Measurements from ENCODE around the gene MACROH2A1. TPM values are rescaled to one million over a fixed set of nuclear protein-coding genes. Genes with fewer than 3 reads are reported as not detected.

Gene MACROH2A1
- total and polyA plus RNA-seq, 2 donors (not counting 1 experiment from before 2014, with no cell fraction given), result 95.6 to 191 TPM

DNA sequence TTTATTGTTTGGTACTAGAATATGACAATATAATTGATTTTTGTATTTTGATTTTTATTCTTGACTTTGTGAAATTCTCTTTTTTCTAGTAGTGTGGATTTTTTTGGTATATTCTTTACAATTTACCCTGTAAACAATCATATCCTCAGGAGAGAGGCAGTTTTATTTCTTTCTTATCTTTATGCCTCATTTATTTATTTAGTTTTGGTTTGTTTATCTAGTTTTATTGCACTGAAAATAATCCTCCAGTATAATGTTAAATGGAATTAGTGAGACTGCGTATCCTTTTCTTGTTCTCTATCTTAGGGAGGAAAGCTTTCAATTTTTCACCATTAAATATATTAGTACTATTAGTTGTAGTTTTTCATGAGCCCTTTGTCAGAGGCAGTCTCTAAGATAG lies 109.4 kb downstream of the MACROH2A1 start:
- Histone ChIP-seq H3K4me3 (replicated peaks in 1 of 4; ENCODE audit: control extremely low read depth in 1 of 4, insufficient read depth in 1 of 4, low read depth in 3 of 4, low read length in 4 of 4) (no peak overlapping the region), H3K27ac (ENCODE audit: insufficient read depth, low read length) (no peak overlapping the region), H4K20me1 (ENCODE audit: control insufficient read depth, extremely low read depth, insufficient read depth, low read length) (no peaks in the 10 kb centered on the region), H3K9ac (ENCODE audit: insufficient read depth, low read length) (no peak overlapping the region), H3K4me1 (ENCODE audit: control insufficient read depth, extremely low read depth, insufficient read depth, low read length) (no peaks in the 10 kb centered on the region), H3K79me2 (ENCODE audit: control insufficient read depth, insufficient read depth, low read length) (no peaks in the 10 kb centered on the region), H3K4me2 (ENCODE audit: extremely low read depth, insufficient read depth, low read length) (no peak overlapping the region), H3K36me3 (ENCODE audit: control insufficient read depth, insufficient read depth, low read length) (no peaks in the 10 kb centered on the region), H3K27me3 (ENCODE audit: control insufficient read depth, insufficient read depth, low read length) (no peaks in the 10 kb centered on the region), H3K9me3 (ENCODE audit: control insufficient read depth, insufficient read depth, low read depth, low read length) (no peaks in the 10 kb centered on the region), H2AFZ (ENCODE audit: low read length) (no peak overlapping the region)
- TF ChIP-seq, protein P1, sequence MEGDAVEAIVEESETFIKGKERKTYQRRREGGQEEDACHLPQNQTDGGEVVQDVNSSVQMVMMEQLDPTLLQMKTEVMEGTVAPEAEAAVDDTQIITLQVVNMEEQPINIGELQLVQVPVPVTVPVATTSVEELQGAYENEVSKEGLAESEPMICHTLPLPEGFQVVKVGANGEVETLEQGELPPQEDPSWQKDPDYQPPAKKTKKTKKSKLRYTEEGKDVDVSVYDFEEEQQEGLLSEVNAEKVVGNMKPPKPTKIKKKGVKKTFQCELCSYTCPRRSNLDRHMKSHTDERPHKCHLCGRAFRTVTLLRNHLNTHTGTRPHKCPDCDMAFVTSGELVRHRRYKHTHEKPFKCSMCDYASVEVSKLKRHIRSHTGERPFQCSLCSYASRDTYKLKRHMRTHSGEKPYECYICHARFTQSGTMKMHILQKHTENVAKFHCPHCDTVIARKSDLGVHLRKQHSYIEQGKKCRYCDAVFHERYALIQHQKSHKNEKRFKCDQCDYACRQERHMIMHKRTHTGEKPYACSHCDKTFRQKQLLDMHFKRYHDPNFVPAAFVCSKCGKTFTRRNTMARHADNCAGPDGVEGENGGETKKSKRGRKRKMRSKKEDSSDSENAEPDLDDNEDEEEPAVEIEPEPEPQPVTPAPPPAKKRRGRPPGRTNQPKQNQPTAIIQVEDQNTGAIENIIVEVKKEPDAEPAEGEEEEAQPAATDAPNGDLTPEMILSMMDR (conservative IDR thresholded peaks at IDR 0.05 in 1 of 2, IDR thresholded peaks at IDR 0.05 in 1 of 2; ENCODE audit: low read depth in 1 of 2, low read length in 2 of 2), result no peak
- TF ChIP-seq EZH2 (IDR thresholded peaks at IDR 0.05; ENCODE audit: low read length, missing control alignments), result no peak
- no peak for DNase-seq (ENCODE audit: low read depth in 2 of 2)

DNA sequence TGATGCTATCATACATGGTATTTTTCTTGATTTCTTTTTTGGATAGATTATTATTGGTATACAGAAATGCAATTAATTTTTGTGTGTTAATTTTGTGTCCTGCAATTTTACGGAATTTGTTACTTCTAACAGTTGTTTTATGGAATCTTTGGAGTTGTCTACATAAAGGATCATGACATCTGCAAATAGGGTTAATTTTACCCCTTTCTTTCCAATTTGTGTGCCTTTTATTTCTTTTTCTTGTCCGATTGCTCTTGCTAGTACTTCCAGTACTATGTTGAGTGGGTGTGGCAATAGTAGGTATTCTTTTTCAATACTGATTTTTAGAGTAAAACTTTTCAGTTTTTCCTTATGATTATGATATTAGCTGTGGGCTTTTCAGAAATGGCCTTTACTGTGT lies 111.5 kb downstream of the MACROH2A1 start:
- TF ChIP-seq, protein P1 (conservative IDR thresholded peaks at IDR 0.05 in 1 of 2, IDR thresholded peaks at IDR 0.05 in 1 of 2; ENCODE audit: low read depth in 1 of 2, low read length in 2 of 2), result no peak
- TF ChIP-seq EZH2 (IDR thresholded peaks at IDR 0.05; ENCODE audit: low read length, missing control alignments), result no peak
- no peak for DNase-seq (ENCODE audit: low read depth in 2 of 2)
- no peaks in the 10 kb centered on the region for H3K36me3 ChIP-seq (ENCODE audit: control insufficient read depth, insufficient read depth, low read length)
- H3K4me1 ChIP-seq (ENCODE audit: control insufficient read depth, extremely low read depth, insufficient read depth, low read length), result no peaks in the 10 kb centered on the region
- H3K27me3 ChIP-seq (ENCODE audit: control insufficient read depth, insufficient read depth, low read length), result no peaks in the 10 kb centered on the region
- H3K4me3 ChIP-seq (replicated peaks in 1 of 4; ENCODE audit: control extremely low read depth in 1 of 4, insufficient read depth in 1 of 4, low read depth in 3 of 4, low read length in 4 of 4), result no peak overlapping the region
- H3K79me2 ChIP-seq (ENCODE audit: control insufficient read depth, insufficient read depth, low read length), result no peaks in the 10 kb centered on the region
- no peaks in the 10 kb centered on the region for H3K9me3 ChIP-seq (ENCODE audit: control insufficient read depth, insufficient read depth, low read depth, low read length)
- no peaks in the 10 kb centered on the region for H4K20me1 ChIP-seq (ENCODE audit: control insufficient read depth, extremely low read depth, insufficient read depth, low read length)
- no peak overlapping the region for H3K27ac ChIP-seq (ENCODE audit: insufficient read depth, low read length)
- H3K4me2 ChIP-seq (ENCODE audit: extremely low read depth, insufficient read depth, low read length), result no peak overlapping the region
- H3K9ac ChIP-seq (ENCODE audit: insufficient read depth, low read length), result no peak overlapping the region
- no peak overlapping the region for H2AFZ ChIP-seq (ENCODE audit: low read length)

Other genes with a start within 250 kb of the MACROH2A1 start
- gene DCANP1, start 48.1 kb upstream of the MACROH2A1 start, total RNA-seq, result not detected in 2 replicates
- not detected in 2 replicates for gene DCANP1, start 48.1 kb upstream of the MACROH2A1 start, polyA plus RNA-seq
- gene TIFAB, start 53.1 kb upstream of the MACROH2A1 start, total RNA-seq, result not detected in 2 replicates
- not detected in 2 replicates for gene TIFAB, start 53.1 kb upstream of the MACROH2A1 start, polyA plus RNA-seq
- gene NEUROG1, start 136.7 kb upstream of the MACROH2A1 start, total RNA-seq, result not detected in 2 replicates
- gene NEUROG1, start 136.7 kb upstream of the MACROH2A1 start, polyA plus RNA-seq, result not detected in 2 replicates
- gene CXCL14, start 179.8 kb upstream of the MACROH2A1 start, total RNA-seq, result 0.17 and 0.26 TPM in 2 replicates
- gene CXCL14, start 179.8 kb upstream of the MACROH2A1 start, polyA plus RNA-seq, result 0.05 TPM in 1 of 2 replicates, not detected in the other